Measurements from ENCODE around the gene XPNPEP3.
A peak's percentile ranks its signal among the peaks of the same experiment; 100 is the strongest.

XPNPEP3 gene

GRCh38 chr22:40898850-40899357 lies 42.0 kb downstream of the XPNPEP3 start:
- H3K4ac ChIP-seq (ENCODE audit: low read depth, low read length): no peak overlapping the region
- H4K91ac ChIP-seq (ENCODE audit: low read depth, low read length): no peak overlapping the region
- no peak overlapping the region for H2AK5ac ChIP-seq (ENCODE audit: low read length)
- peak in 1 of 2 donors; percentile 78 for DNase-seq
- no peaks in the 10 kb centered on the region for H3K79me1 ChIP-seq (ENCODE audit: low read length)
- H2BK120ac ChIP-seq (ENCODE audit: insufficient read depth, low read length, poor library complexity): no peak overlapping the region
- no peak overlapping the region for H3K9ac ChIP-seq (ENCODE audit: low read length)
- peaks cover 2 to 4% of the 10 kb centered on the region in 2 experiments for H3K36me3 ChIP-seq (ENCODE audit: control insufficient read depth in 1 of 2, insufficient read depth in 2 of 2, low read length in 2 of 2)
- H3K23ac ChIP-seq (ENCODE audit: low read length): no peak overlapping the region
- no peak overlapping the region for H2AFZ ChIP-seq (ENCODE audit: insufficient read depth, low read length, poor library complexity)
- H3K4me2 ChIP-seq (ENCODE audit: low read length): no peak overlapping the region
- H2BK5ac ChIP-seq (ENCODE audit: low read depth, low read length, poor library complexity): no peak overlapping the region
- no CpG with 5 or more reads among the region's 3 CpGs for WGBS (ENCODE audit: extremely low coverage, insufficient coverage, insufficient read length)
- no peak overlapping the region for H4K8ac ChIP-seq (ENCODE audit: low read depth, low read length)
- no peak overlapping the region for H3K4me3 ChIP-seq (ENCODE audit: low read depth, low read length)
- H3K14ac ChIP-seq (ENCODE audit: low read length): no peak overlapping the region
- H4K12ac ChIP-seq (ENCODE audit: low read depth, low read length): no peak overlapping the region
- H3K27ac ChIP-seq (ENCODE audit: low read depth, low read length): no peak overlapping the region
- H3K9me3 ChIP-seq (ENCODE audit: insufficient read depth, low read depth, low read length): no peaks in the 10 kb centered on the region
- no peaks in the 10 kb centered on the region for H3K4me1 ChIP-seq (ENCODE audit: control insufficient read depth in 1 of 2, insufficient read depth in 2 of 2, low read length in 2 of 2)
- no peaks in the 10 kb centered on the region for H3K27me3 ChIP-seq (ENCODE audit: insufficient read depth, low read length)
- H3K79me2 ChIP-seq (ENCODE audit: control insufficient read depth, insufficient read depth, low read length, poor library complexity): no peaks in the 10 kb centered on the region
- H3K18ac ChIP-seq (ENCODE audit: low read length): no peak overlapping the region
- H2BK12ac ChIP-seq (ENCODE audit: low read length): no peak overlapping the region

GRCh38 chr22:40904101-40904500 lies 47.2 kb downstream of the XPNPEP3 start:
- no peak overlapping the region for H2BK120ac ChIP-seq (ENCODE audit: insufficient read depth, low read length, poor library complexity)
- no peaks in the 10 kb centered on the region for H3K27me3 ChIP-seq (ENCODE audit: insufficient read depth, low read length)
- no peak overlapping the region for H3K14ac ChIP-seq (ENCODE audit: low read length)
- no peaks in the 10 kb centered on the region for H3K4me1 ChIP-seq (ENCODE audit: control insufficient read depth in 1 of 2, insufficient read depth in 2 of 2, low read length in 2 of 2)
- no peak overlapping the region for H4K12ac ChIP-seq (ENCODE audit: low read depth, low read length)
- H3K4me2 ChIP-seq (ENCODE audit: low read length): no peak overlapping the region
- H3K4ac ChIP-seq (ENCODE audit: low read depth, low read length): no peak overlapping the region
- no CpG with 5 or more reads among the region's 1 CpG for WGBS (ENCODE audit: extremely low coverage, insufficient coverage, insufficient read length)
- H2AK5ac ChIP-seq (ENCODE audit: low read length): no peak overlapping the region
- peaks cover 9 to 10% of the 10 kb centered on the region in 2 experiments for H3K36me3 ChIP-seq (ENCODE audit: control insufficient read depth in 1 of 2, insufficient read depth in 2 of 2, low read length in 2 of 2)
- no peak overlapping the region for H2AFZ ChIP-seq (ENCODE audit: insufficient read depth, low read length, poor library complexity)
- no peak overlapping the region for H2BK12ac ChIP-seq (ENCODE audit: low read length)
- H3K18ac ChIP-seq (ENCODE audit: low read length): no peak overlapping the region
- no peak overlapping the region for H3K27ac ChIP-seq (ENCODE audit: low read depth, low read length)
- peak; percentile 30 to 81 for DNase-seq
- no peak overlapping the region for H3K4me3 ChIP-seq (ENCODE audit: low read depth, low read length)
- H3K23ac ChIP-seq (ENCODE audit: low read length): no peak overlapping the region
- H4K8ac ChIP-seq (ENCODE audit: low read depth, low read length): no peak overlapping the region
- no peak overlapping the region for H3K9ac ChIP-seq (ENCODE audit: low read length)
- H4K91ac ChIP-seq (ENCODE audit: low read depth, low read length): no peak overlapping the region
- no peak overlapping the region for H2BK5ac ChIP-seq (ENCODE audit: low read depth, low read length, poor library complexity)
- H3K79me2 ChIP-seq (ENCODE audit: control insufficient read depth, insufficient read depth, low read length, poor library complexity): no peaks in the 10 kb centered on the region
- H3K9me3 ChIP-seq (ENCODE audit: insufficient read depth, low read depth, low read length): no peaks in the 10 kb centered on the region
- H3K79me1 ChIP-seq (ENCODE audit: low read length): no peaks in the 10 kb centered on the region

GRCh38 chr22:40908895-40909294 lies 51.9 kb downstream of the XPNPEP3 start:
- no peaks in the 10 kb centered on the region for H3K27me3 ChIP-seq (ENCODE audit: insufficient read depth, low read length)
- no peak overlapping the region for H3K27ac ChIP-seq (ENCODE audit: low read depth, low read length)
- no peak overlapping the region for H2AFZ ChIP-seq (ENCODE audit: insufficient read depth, low read length, poor library complexity)
- no peak overlapping the region for H2BK5ac ChIP-seq (ENCODE audit: low read depth, low read length, poor library complexity)
- H2BK12ac ChIP-seq (ENCODE audit: low read length): no peak overlapping the region
- H3K4me3 ChIP-seq (ENCODE audit: low read depth, low read length): no peak overlapping the region
- no peaks in the 10 kb centered on the region for H3K79me1 ChIP-seq (ENCODE audit: low read length)
- no peaks in the 10 kb centered on the region for H3K9me3 ChIP-seq (ENCODE audit: insufficient read depth, low read depth, low read length)
- H3K79me2 ChIP-seq (ENCODE audit: control insufficient read depth, insufficient read depth, low read length, poor library complexity): no peaks in the 10 kb centered on the region
- H3K4me2 ChIP-seq (ENCODE audit: low read length): no peak overlapping the region
- H3K9ac ChIP-seq (ENCODE audit: low read length): no peak overlapping the region
- no peaks in the 10 kb centered on the region for H3K4me1 ChIP-seq (ENCODE audit: control insufficient read depth in 1 of 2, insufficient read depth in 2 of 2, low read length in 2 of 2)
- peaks cover 11 to 15% of the 10 kb centered on the region in 2 experiments for H3K36me3 ChIP-seq (ENCODE audit: control insufficient read depth in 1 of 2, insufficient read depth in 2 of 2, low read length in 2 of 2)
- no peak overlapping the region for H2AK5ac ChIP-seq (ENCODE audit: low read length)
- no peak overlapping the region for H2BK120ac ChIP-seq (ENCODE audit: insufficient read depth, low read length, poor library complexity)
- no peak for DNase-seq
- WGBS (ENCODE audit: extremely low coverage, insufficient coverage, insufficient read length): no CpG with 5 or more reads among the region's 6 CpGs
- no peak overlapping the region for H3K4ac ChIP-seq (ENCODE audit: low read depth, low read length)
- no peak overlapping the region for H4K8ac ChIP-seq (ENCODE audit: low read depth, low read length)
- no peak overlapping the region for H3K18ac ChIP-seq (ENCODE audit: low read length)
- H3K23ac ChIP-seq (ENCODE audit: low read length): no peak overlapping the region
- H4K91ac ChIP-seq (ENCODE audit: low read depth, low read length): no peak overlapping the region
- H3K14ac ChIP-seq (ENCODE audit: low read length): no peak overlapping the region
- H4K12ac ChIP-seq (ENCODE audit: low read depth, low read length): no peak overlapping the region

- H3K9ac ChIP-seq (ENCODE audit: low read length): no peak overlapping the region
- no peak overlapping the region for H4K8ac ChIP-seq (ENCODE audit: low read depth, low read length)
- no peak overlapping the region for H3K23ac ChIP-seq (ENCODE audit: low read length)
- no CpG with 5 or more reads among the region's 3 CpGs for WGBS (ENCODE audit: extremely low coverage, insufficient coverage, insufficient read length)
- no peak overlapping the region for H3K18ac ChIP-seq (ENCODE audit: low read length)
- H3K27me3 ChIP-seq (ENCODE audit: insufficient read depth, low read length): no peaks in the 10 kb centered on the region
- no peak overlapping the region for H3K4me2 ChIP-seq (ENCODE audit: low read length)
- no peak overlapping the region for H2BK120ac ChIP-seq (ENCODE audit: insufficient read depth, low read length, poor library complexity)
- peaks cover 15 to 16% of the 10 kb centered on the region in 2 experiments for H3K36me3 ChIP-seq (ENCODE audit: control insufficient read depth in 1 of 2, insufficient read depth in 2 of 2, low read length in 2 of 2)
- H3K4ac ChIP-seq (ENCODE audit: low read depth, low read length): no peak overlapping the region
- no peak overlapping the region for H4K91ac ChIP-seq (ENCODE audit: low read depth, low read length)
- no peak overlapping the region for H2AFZ ChIP-seq (ENCODE audit: insufficient read depth, low read length, poor library complexity)
- no peak overlapping the region for H2BK5ac ChIP-seq (ENCODE audit: low read depth, low read length, poor library complexity)
- H3K14ac ChIP-seq (ENCODE audit: low read length): no peak overlapping the region
- no peak overlapping the region for H4K12ac ChIP-seq (ENCODE audit: low read depth, low read length)
- H2BK12ac ChIP-seq (ENCODE audit: low read length): no peak overlapping the region
- H3K27ac ChIP-seq (ENCODE audit: low read depth, low read length): no peak overlapping the region
- H3K9me3 ChIP-seq (ENCODE audit: insufficient read depth, low read depth, low read length): no peaks in the 10 kb centered on the region
- no peak overlapping the region for H2AK5ac ChIP-seq (ENCODE audit: low read length)
- H3K4me3 ChIP-seq (ENCODE audit: low read depth, low read length): no peak overlapping the region
- H3K79me1 ChIP-seq (ENCODE audit: low read length): no peaks in the 10 kb centered on the region
- H3K79me2 ChIP-seq (ENCODE audit: control insufficient read depth, insufficient read depth, low read length, poor library complexity): no peaks in the 10 kb centered on the region
- DNase-seq: peak in 1 of 2 donors; percentile 14
- H3K4me1 ChIP-seq (ENCODE audit: control insufficient read depth in 1 of 2, insufficient read depth in 2 of 2, low read length in 2 of 2): no peaks in the 10 kb centered on the region
These were observed 54.8 kb downstream of the XPNPEP3 start for GRCh38 chr22:40911772-40912171.

Data from trophoblast cell (in vitro differentiated cells and primary cell).